SK-N-SH (cell line): ENCODE data around the gene LAMB1. TPM values are rescaled to one million over a fixed set of nuclear protein-coding genes. Genes with fewer than 3 reads are reported as not detected.

ENCODE experiments used
- CTCF ChIA-PET: fragments of 300-600, 350-600 bp; formaldehyde crosslinking; extraction: SDS; loops from one replicate; lab custom pipeline; 2021; lab: Yijun Ruan, JAX
- POLR2A ChIA-PET: fragments of 350-600 bp; sonication (Branson Sonifier 250); formaldehyde crosslinking; extraction: SDS; loops from one replicate; lab custom pipeline; 2020; ENCODE audit warnings: antibody characterized with exemption, inconsistent platforms; lab: Yijun Ruan, JAX
- DNase-seq: peaks from one replicate; pipeline ENCODE4 v3.0.0; 2012
- H2AFZ ChIP-seq: fragments of 200-600 bp; sonication (generic); 2 replicates; pipeline ENCODE4 v1.8.1; 2016; ENCODE audit warnings: antibody characterized with exemption, mild to moderate bottlenecking, low read depth
- H3F3A ChIP-seq: fragments of 200-600 bp; sonication (generic); replicated peaks from 2 replicates; pipeline ENCODE3; 2016; ENCODE audit warnings: antibody characterized with exemption, mild to moderate bottlenecking; ENCODE audit not compliant: insufficient read depth
- H3K27ac ChIP-seq, 2 experiments: fragments of 200-500 bp in 1 of 2; fragments of 200-600 bp in 1 of 2; sonication (Bioruptor generic) in 1 of 2; sonication (generic), shearing (Covaris generic) in 1 of 2; 2 replicates each; pipeline versions ENCODE4 v1.5.1 to v1.6.1; 2014 to 2016; ENCODE audit warnings: low read depth in 2 of 2, inconsistent platforms in 1 of 2, low read length in 1 of 2, mild to moderate bottlenecking in 1 of 2, mixed read lengths in 1 of 2
- H3K27me3 ChIP-seq: fragments of 200-600 bp; sonication (generic), shearing (Covaris generic); 2 replicates; pipeline ENCODE4 v1.6.1; 2016; ENCODE audit warnings: mixed run types; ENCODE audit not compliant: insufficient read depth
- H3K36me3 ChIP-seq, 2 experiments: fragments of 200-500 bp in 1 of 2; fragments of 200-600 bp in 1 of 2; sonication (Bioruptor generic) in 1 of 2; sonication (generic) in 1 of 2; replicated peaks in 1 of 2; 2 replicates each; pipeline versions ENCODE3 to v1.5.1; 2014 to 2016; ENCODE audit warnings: low read length in 1 of 2, mild to moderate bottlenecking in 1 of 2; ENCODE audit not compliant: insufficient read depth in 2 of 2, control insufficient read depth in 1 of 2
- H3K4me1 ChIP-seq, 2 experiments: fragments of 200-500 bp in 1 of 2; fragments of 200-600 bp in 1 of 2; sonication (Bioruptor generic) in 1 of 2; sonication (generic), shearing (Covaris generic) in 1 of 2; 2 replicates each; pipeline versions ENCODE4 v1.5.1 to v1.6.1; 2014 to 2016; ENCODE audit warnings: low read depth in 1 of 2, low read length in 1 of 2, mixed run types in 1 of 2; ENCODE audit not compliant: insufficient read depth in 2 of 2, control insufficient read depth in 1 of 2
- H3K4me2 ChIP-seq: fragments of 200-600 bp; sonication (generic), shearing (Covaris generic); 2 replicates; pipeline ENCODE4 v1.6.1; 2017; ENCODE audit warnings: mixed run types
- H3K4me3 ChIP-seq, 2 experiments: fragments of 200-500 bp in 1 of 2; fragments of 200-600 bp in 1 of 2; sonication (Bioruptor generic) in 1 of 2; sonication (generic), shearing (Covaris generic) in 1 of 2; 2 replicates each; pipeline versions ENCODE4 v1.5.1 to v1.8.1; 2014 to 2016; ENCODE audit warnings: low read depth in 2 of 2, inconsistent platforms in 1 of 2, low read length in 1 of 2, mild to moderate bottlenecking in 1 of 2, mixed read lengths in 1 of 2, moderate library complexity in 1 of 2
- H3K79me2 ChIP-seq: fragments of 200-600 bp; sonication (generic); 2 replicates; pipeline ENCODE4 v1.8.1; 2017; ENCODE audit warnings: mild to moderate bottlenecking; ENCODE audit not compliant: insufficient read depth
- H3K9ac ChIP-seq: fragments of 200-600 bp; sonication (generic); 2 replicates; pipeline ENCODE4 v1.6.1; 2017; ENCODE audit warnings: mixed run types
- H3K9me2 ChIP-seq: fragments of 200-600 bp; sonication (generic); 2 replicates; pipeline ENCODE4 v1.6.1; 2017; ENCODE audit warnings: mixed run types
- H3K9me3 ChIP-seq: fragments of 200-600 bp; sonication (generic); 2 replicates; pipeline ENCODE4 v1.6.1; 2017; ENCODE audit warnings: mixed run types, mild to moderate bottlenecking, moderate library complexity
- H4K20me1 ChIP-seq: fragments of 200-600 bp; sonication (generic); 2 replicates; pipeline ENCODE4 v1.6.1; 2017; ENCODE audit warnings: mild to moderate bottlenecking, mixed run types; ENCODE audit not compliant: insufficient read depth
- ELF1 ChIP-seq: IDR thresholded peaks from 2 replicates; pipeline ENCODE4 v1.4.0; 2012
- EP300 ChIP-seq, 2 experiments: IDR thresholded peaks; 2 replicates each; pipeline versions ENCODE4 v1.4.0 to v1.6.1; 2012; ENCODE audit warnings: borderline replicate concordance in 1 of 2, low read depth in 1 of 2, low read length in 1 of 2
- FOSL2 ChIP-seq: IDR thresholded peaks from 2 replicates; pipeline ENCODE4 v1.4.0; 2012; ENCODE audit warnings: low read depth, mild to moderate bottlenecking, moderate library complexity, borderline replicate concordance
- FOXM1 ChIP-seq: IDR thresholded peaks from 2 replicates; pipeline ENCODE4 v1.4.0; 2012; ENCODE audit warnings: low read depth, mild to moderate bottlenecking
- GATA2 ChIP-seq: sonication (generic); formaldehyde crosslinking; IDR thresholded peaks from 2 replicates; pipeline ENCODE4 v1.5.0; 2020; ENCODE audit warnings: mild to moderate bottlenecking, missing genetic modification reagents
- IRF3 ChIP-seq: fragments of 150-350 bp; IDR thresholded peaks from 2 replicates; pipeline ENCODE4 v1.6.1; 2016; ENCODE audit warnings: mild to moderate bottlenecking, low read depth, low read length
- JUND ChIP-seq: IDR thresholded peaks from 2 replicates; pipeline ENCODE4 v1.4.0; 2012
- MEF2A ChIP-seq: IDR thresholded peaks from 2 replicates; pipeline ENCODE4 v1.4.0; 2012; ENCODE audit warnings: low read depth, borderline replicate concordance
- NRF1 ChIP-seq: IDR thresholded peaks from 2 replicates; pipeline ENCODE4 v1.6.1; 2012; ENCODE audit warnings: low read depth, mild to moderate bottlenecking, low read length
- RCOR1 ChIP-seq: fragments of 150-350 bp; IDR thresholded peaks from 2 replicates; pipeline ENCODE4 v1.6.1; 2017; ENCODE audit warnings: antibody characterized with exemption, low read length
- REST ChIP-seq: IDR thresholded peaks from 2 replicates; pipeline ENCODE4 v1.6.1; 2012; ENCODE audit warnings: mild to moderate bottlenecking, low read depth, low read length, moderate library complexity
- RFX5 ChIP-seq: IDR thresholded peaks from 2 replicates; pipeline ENCODE4 v1.6.1; 2012; ENCODE audit warnings: mild to moderate bottlenecking, improper control_type of control experiment, low read length
- SMC3 ChIP-seq: IDR thresholded peaks from 2 replicates; pipeline ENCODE4 v1.6.1; 2012; ENCODE audit warnings: low read depth, low read length, improper control_type of control experiment
- WGBS: methylation state at CpG from one replicate; pipeline ENCODE4 v1.1.6; 2017; ENCODE audit warnings: low lambda C conversion rate; 5-methylcytosine and 5-hydroxymethylcytosine counted together
- polyA plus RNA-seq, 3 experiments: library from polyadenylated mRNA; depleted of rRNA; stranded (reverse); fragments of >200 nt; gene quantifications; 2 replicates each; pipeline ENCODE4 v1.2.3, GENCODE V29; 2012

LAMB1 gene
- polyA plus RNA-seq, 1 of the 3 experiments (the other 2 are of a cell fraction), result 435 TPM

- no peaks in the 10 kb centered on the region for H3K9me2 ChIP-seq
- peak overlapping the region; percentile 91 for H3K4me2 ChIP-seq
- peaks cover 27 to 28% of the 10 kb centered on the region in 2 experiments for H3K36me3 ChIP-seq
- peaks cover 44% of the 10 kb centered on the region for H3K79me2 ChIP-seq
- H3K27ac ChIP-seq, result peak overlapping the region; percentile 81 to 95; a peak in 3 of 4 replicates
- H4K20me1 ChIP-seq, result peaks cover 13% of the 10 kb centered on the region
- 8% methylated on average over 7 of the region's 7 CpGs for WGBS
- CTCF ChIA-PET, result interaction anchor here (1.0 to 5.0 kb wide), 5 partner anchors 10 to 147 kb away, joined by 3 to 59 read pairs (median 23); partner anchors contain the start of genes CBLL1 and LAMB1
- POLR2A ChIA-PET, result interaction anchor here (0.6 to 1.4 kb wide), 5 partner anchors 10 to 147 kb away, joined by 3 to 8 read pairs (median 3); partner anchors contain the start of gene LAMB1
- H2AFZ ChIP-seq, result peak overlapping the region; percentile 96
- H3K4me3 ChIP-seq, result peak overlapping the region; percentile 85 to 94
- no peaks in the 10 kb centered on the region for H3K9me3 ChIP-seq
- H3K4me1 ChIP-seq, result peaks cover 10 to 31% of the 10 kb centered on the region in 2 experiments; a peak in 3 of 4 replicates
- no peak for TF ChIP-seq FOXM1
- TF ChIP-seq FOSL2, result no peak
- no peak for TF ChIP-seq RCOR1
- TF ChIP-seq SMC3, result no peak
- no peak for TF ChIP-seq GATA2 (CRISPR knock-in tag)
- TF ChIP-seq MEF2A, result no peak
- no peak for TF ChIP-seq IRF3
- no peak for TF ChIP-seq ELF1
- no peak for TF ChIP-seq REST
- TF ChIP-seq RFX5, result no peak
- no peak for TF ChIP-seq NRF1
- TF ChIP-seq JUND, result no peak
- no peak for TF ChIP-seq EP300 (IDR thresholded peaks at IDR 0.05; ENCODE audit: borderline replicate concordance in 1 of 2, low read depth in 1 of 2, low read length in 1 of 2)
- TF ChIP-seq, all 33 proteins: peak for 0
- Histone ChIP-seq H3F3A (peaks cover 4% of the 10 kb centered on the region), H3K27me3 (peaks cover 7% of the 10 kb centered on the region; the same call in 1 of the 2 replicates), H3K9ac (peak overlapping the region; percentile 79)
- DNase-seq, result peak; percentile 65
These were observed 112.4 kb downstream of the LAMB1 start for GRCh38 chr7:107890493-107890961.
